ENCODE data around the gene CEP57L1.
A peak's percentile ranks its signal among the peaks of the same experiment; 100 is the strongest.

The CEP57L1 gene

GRCh38 chr6:109095036-109095834, at the start of gene CEP57L1:
CEP57L1 (plus strand) TSS chr6:109095507; CDS start chr6:109145222, 49,715 bp downstream.
- peak; percentile 89 to 90 for DNase-seq (ENCODE audit: low read depth in 2 of 2)

- DNase-seq (ENCODE audit: low read depth in 2 of 2): no peak
Measured at GRCh38 chr6:109048176-109048575, 47.1 kb upstream of the CEP57L1 start.

- no peak for DNase-seq (ENCODE audit: low read depth in 2 of 2)
Measured at GRCh38 chr6:109048670-109049415, 46.5 kb upstream of the CEP57L1 start.

- DNase-seq (ENCODE audit: low read depth in 2 of 2): no peak
Measured at GRCh38 chr6:109050012-109050411, 45.3 kb upstream of the CEP57L1 start.

GRCh38 chr6:109050447-109051102, 44.7 kb upstream of the CEP57L1 start:
- DNase-seq (ENCODE audit: low read depth in 2 of 2): no peak

GRCh38 chr6:109051301-109052017, 43.8 kb upstream of the CEP57L1 start:
- no peak for DNase-seq (ENCODE audit: low read depth in 2 of 2)

- no peak for DNase-seq (ENCODE audit: low read depth in 2 of 2)
Measured at GRCh38 chr6:109052018-109052651, 43.2 kb upstream of the CEP57L1 start.

- no peak for DNase-seq (ENCODE audit: low read depth in 2 of 2)
Measured at GRCh38 chr6:109052852-109053251, 42.5 kb upstream of the CEP57L1 start.

- no peak for DNase-seq (ENCODE audit: low read depth in 2 of 2)
Measured at GRCh38 chr6:109053336-109053735, 42.0 kb upstream of the CEP57L1 start.

GRCh38 chr6:109055771-109056235, 39.5 kb upstream of the CEP57L1 start:
- DNase-seq (ENCODE audit: low read depth in 2 of 2): no peak

- DNase-seq (ENCODE audit: low read depth in 2 of 2): no peak
Measured at GRCh38 chr6:109056661-109057060, 38.6 kb upstream of the CEP57L1 start.

GRCh38 chr6:109058620-109059019, 36.7 kb upstream of the CEP57L1 start:
- DNase-seq (ENCODE audit: low read depth in 2 of 2): no peak

- DNase-seq (ENCODE audit: low read depth in 2 of 2): no peak
Measured at GRCh38 chr6:109059153-109059552, 36.2 kb upstream of the CEP57L1 start.

GRCh38 chr6:109059571-109060021, 35.7 kb upstream of the CEP57L1 start:
- peak in 1 of 2 donors; percentile 9 for DNase-seq (ENCODE audit: low read depth in 2 of 2)

GRCh38 chr6:109060571-109060970, 34.7 kb upstream of the CEP57L1 start:
- DNase-seq (ENCODE audit: low read depth in 2 of 2): no peak

- no peak for DNase-seq (ENCODE audit: low read depth in 2 of 2)
Measured at GRCh38 chr6:109062216-109062615, 33.1 kb upstream of the CEP57L1 start.

GRCh38 chr6:109062767-109063352, 32.4 kb upstream of the CEP57L1 start:
- no peak for DNase-seq (ENCODE audit: low read depth in 2 of 2)

GRCh38 chr6:109069746-109070145, 25.6 kb upstream of the CEP57L1 start:
- no peak for DNase-seq (ENCODE audit: low read depth in 2 of 2)

GRCh38 chr6:109071125-109071917, 24.0 kb upstream of the CEP57L1 start:
- DNase-seq (ENCODE audit: low read depth in 2 of 2): no peak
